ENCODE results near the gene PRMT7. TPM values are rescaled to one million over a fixed set of nuclear protein-coding genes. Genes with fewer than 3 reads are reported as not detected.

PRMT7 gene
- total RNA-seq, 2 experiments from 2014 or later: 50.4 to 52.2 TPM

DNA sequence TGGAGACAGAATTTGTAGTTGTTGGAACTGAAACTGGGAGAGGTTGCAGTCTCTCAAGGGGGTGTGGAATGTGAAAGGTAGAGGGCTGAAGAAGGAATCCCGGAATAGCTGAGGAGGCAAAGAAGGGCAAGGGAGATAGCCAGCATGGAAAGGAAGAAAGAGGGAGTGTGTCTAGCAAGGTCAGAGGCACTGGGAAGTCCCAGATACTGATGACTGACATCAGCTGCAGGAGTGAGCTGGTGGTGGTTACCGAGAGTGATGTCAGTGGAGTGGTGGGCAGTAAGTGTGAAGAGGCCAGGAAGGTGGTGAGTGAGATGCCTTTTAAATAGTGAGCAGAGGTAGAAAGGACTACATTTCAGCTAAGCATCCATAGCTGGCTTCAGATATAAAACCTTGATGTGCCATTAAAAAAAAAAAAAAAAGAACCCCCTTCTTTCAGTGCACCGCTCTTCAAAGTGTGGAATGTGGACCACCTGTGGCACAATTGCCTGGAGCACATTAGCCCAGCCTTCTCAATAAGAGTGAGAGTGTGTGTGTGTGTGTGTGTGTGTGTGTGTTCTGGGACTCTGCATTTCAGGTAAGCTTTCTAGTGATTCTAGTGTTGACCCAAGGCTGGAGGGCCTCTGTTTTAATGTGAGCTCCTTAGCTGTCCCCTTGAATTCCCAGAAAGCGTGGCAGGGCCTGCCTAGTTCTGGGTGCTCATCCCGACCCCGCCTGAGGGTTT lies 8.5 kb downstream of the PRMT7 start:
- Mint-ChIP-seq H3K4me3 (no peak overlapping the region), H3K27me3 (no peaks in the 10 kb centered on the region), H3K36me3 (ENCODE audit: low read depth) (peaks cover 34% of the 10 kb centered on the region), H3K27ac (peak overlapping the region; percentile 29), H3K9me3 (no peaks in the 10 kb centered on the region), H3K4me1 (peaks cover 19% of the 10 kb centered on the region)
- peak; percentile 30 for DNase-seq
- ChIA-PET CTCF (interaction anchor here (3.1 to 4.6 kb wide), 2 partner anchors 9 to 57 kb away, joined by 15 to 35 read pairs; partner anchors contain the start of gene SLC7A6), POLR2A (interaction anchor here (0.8 to 1.9 kb wide), 4 partner anchors 9 to 55 kb away, joined by 3 to 6 read pairs (median 4); partner anchors contain the start of genes PRMT7, SLC7A6 and SLC7A6OS)

DNA sequence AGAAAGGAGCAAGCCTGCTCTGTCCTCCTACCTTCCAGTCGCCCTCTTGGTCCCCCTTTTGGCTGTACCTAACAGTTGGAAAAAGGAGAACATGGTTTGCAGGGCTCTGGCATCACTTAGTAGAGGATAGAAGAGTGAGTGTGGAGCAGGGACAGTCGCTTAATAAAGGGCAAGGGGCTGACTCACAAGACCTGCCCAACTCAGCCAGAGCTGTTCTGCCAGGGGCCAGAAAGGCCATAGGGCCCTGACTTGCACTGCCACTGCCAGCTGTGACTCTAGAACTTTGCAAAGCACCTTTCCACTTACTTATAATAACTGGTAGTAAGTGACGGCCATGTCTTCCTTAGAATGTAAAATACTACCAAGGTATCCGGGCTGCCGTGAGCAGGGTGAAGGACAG lies 13.5 kb downstream of the PRMT7 start:
- DNase-seq: no peak
- H3K4me3 Mint-ChIP-seq: no peak overlapping the region
- POLR2A ChIA-PET: interaction anchor here (0.9 to 1.3 kb wide), 2 partner anchors 13 to 60 kb away, joined by 3 to 5 read pairs; partner anchors contain the start of genes PRMT7 and SLC7A6OS
- no peaks in the 10 kb centered on the region for H3K27me3 Mint-ChIP-seq
- H3K9me3 Mint-ChIP-seq: no peaks in the 10 kb centered on the region
- peaks cover 10% of the 10 kb centered on the region for H3K4me1 Mint-ChIP-seq
- H3K36me3 Mint-ChIP-seq (ENCODE audit: low read depth): peaks cover 32% of the 10 kb centered on the region
- H3K27ac Mint-ChIP-seq: no peak overlapping the region
- CTCF ChIA-PET: interaction anchor here (1.0 to 7.7 kb wide), 3 partner anchors 13 to 88 kb away, joined by 3 to 285 read pairs (median 3); partner anchors contain the start of genes PRMT7, SLC7A6 and SLC7A6OS

DNA sequence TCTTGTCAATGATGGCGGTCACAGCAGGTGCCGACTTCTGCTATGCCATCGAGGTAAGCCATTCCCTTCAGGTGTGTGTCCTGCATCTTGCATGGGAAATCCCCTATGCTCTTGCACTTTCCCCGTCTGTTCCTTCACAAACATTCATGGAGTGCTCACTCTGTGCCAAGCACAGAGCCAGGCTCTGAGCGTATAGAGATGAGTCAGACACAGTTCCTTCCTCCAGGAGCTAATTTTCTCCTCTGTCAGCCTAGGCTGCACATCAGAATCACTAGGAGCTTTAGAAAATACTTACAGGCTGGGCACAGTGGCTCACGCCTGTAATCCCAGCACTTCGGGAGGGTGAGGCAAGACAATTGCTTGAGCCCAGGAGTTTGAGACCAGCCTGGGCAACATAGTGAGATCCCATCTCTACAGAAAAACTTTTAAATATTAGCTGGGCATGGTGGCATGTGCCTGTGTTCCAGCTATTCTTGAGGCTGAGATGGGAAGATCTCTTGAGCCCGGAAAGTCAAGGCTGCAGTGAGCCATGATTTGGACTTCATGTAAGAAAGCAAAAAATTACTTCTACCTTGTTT lies 14.1 kb downstream of the PRMT7 start:
- no peaks in the 10 kb centered on the region for H3K27me3 Mint-ChIP-seq
- H3K4me1 Mint-ChIP-seq: peaks cover 8% of the 10 kb centered on the region
- peaks cover 30% of the 10 kb centered on the region for H3K36me3 Mint-ChIP-seq (ENCODE audit: low read depth)
- H3K9me3 Mint-ChIP-seq: no peaks in the 10 kb centered on the region
- no peak for DNase-seq
- no peak overlapping the region for H3K27ac Mint-ChIP-seq
- ChIA-PET POLR2A (interaction anchor here (0.9 kb wide), 1 partner anchor 61 kb away, joined by 3 read pairs; no protein-coding TSS in a partner anchor), CTCF (interaction anchor here (7.7 kb wide), 1 partner anchor 62 kb away, joined by 285 read pairs; the partner anchor contains the start of gene SLC7A6)
- no peak overlapping the region for H3K4me3 Mint-ChIP-seq

DNA sequence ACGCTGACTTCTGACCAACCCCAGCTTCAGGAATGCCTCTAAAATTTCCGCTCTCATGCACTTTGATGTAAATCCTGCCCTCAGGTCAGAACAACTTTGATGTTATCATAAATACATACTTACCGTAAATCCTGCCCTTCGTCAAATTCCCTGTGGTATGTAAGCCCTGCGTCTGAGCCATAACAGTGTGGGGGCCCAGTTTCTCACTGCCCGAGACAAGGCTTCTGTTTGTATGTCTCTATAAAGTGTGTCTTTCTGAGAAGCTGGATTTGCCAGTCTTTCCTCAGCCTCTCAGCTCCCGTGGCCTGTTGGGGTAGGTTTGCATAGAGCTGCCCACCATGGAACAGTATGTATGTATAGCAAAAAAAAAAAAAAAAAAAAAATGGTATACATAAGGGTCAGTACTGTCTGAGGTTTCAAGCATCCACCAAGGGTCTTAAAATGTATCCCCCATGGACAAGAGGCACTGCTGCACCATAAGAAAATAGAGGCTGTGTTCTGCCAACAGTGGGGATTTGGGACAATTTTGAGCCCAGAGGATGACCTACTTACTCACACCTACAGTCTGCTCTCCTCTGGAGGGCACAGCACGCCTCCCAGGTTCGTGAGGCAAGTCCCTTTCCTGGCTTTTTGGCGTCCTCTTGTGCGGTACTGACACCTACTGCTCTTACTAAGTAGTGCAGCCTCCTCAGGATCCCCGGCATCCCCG lies 17.5 kb downstream of the PRMT7 start:
- POLR2A ChIA-PET: interaction anchor here (0.8 to 4.0 kb wide), 6 partner anchors 9 to 68 kb away, joined by 3 to 27 read pairs (median 4); partner anchors contain the start of genes PRMT7, SLC7A6 and SLC7A6OS

DNA sequence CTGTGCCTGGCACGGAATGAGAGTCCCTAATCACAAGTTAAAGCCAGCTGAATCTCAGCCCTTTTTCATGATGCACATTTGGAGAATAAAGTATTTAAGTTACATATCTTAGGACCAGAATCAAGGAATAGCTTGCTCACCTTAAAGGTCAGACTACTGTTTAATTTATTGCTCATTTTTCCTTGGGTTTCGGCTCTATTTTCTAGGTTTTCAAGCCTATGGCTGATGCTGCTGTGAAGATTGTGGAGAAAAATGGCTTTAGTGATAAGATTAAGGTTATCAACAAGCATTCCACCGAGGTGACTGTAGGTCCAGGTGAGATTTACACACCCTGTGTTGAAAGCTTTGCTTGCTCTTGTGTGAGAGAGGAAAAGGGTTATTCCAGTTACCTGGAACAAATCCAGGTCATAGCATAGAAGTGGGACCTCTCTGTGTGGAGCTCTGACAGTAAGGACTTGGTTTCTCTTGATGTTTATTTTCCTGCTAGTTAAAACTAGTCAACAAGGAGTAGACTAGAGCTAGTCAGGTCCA lies 18.1 kb downstream of the PRMT7 start:
- H3K36me3 Mint-ChIP-seq (ENCODE audit: low read depth): peaks cover 30% of the 10 kb centered on the region
- no peaks in the 10 kb centered on the region for H3K9me3 Mint-ChIP-seq
- CTCF ChIA-PET: interaction anchor here (0.6 to 7.7 kb wide), 28 partner anchors 8 to 869 kb away, joined by 3 to 285 read pairs (median 6); partner anchors contain the start of genes PLA2G15, PRMT7, SLC7A6 and SLC7A6OS
- peaks cover 19% of the 10 kb centered on the region for H3K4me1 Mint-ChIP-seq
- POLR2A ChIA-PET: interaction anchor here (0.8 to 4.0 kb wide), 5 partner anchors 10 to 68 kb away, joined by 3 to 27 read pairs (median 4); partner anchors contain the start of genes PRMT7, SLC7A6 and SLC7A6OS
- no peak overlapping the region for H3K4me3 Mint-ChIP-seq
- no peak overlapping the region for H3K27ac Mint-ChIP-seq
- no peak for DNase-seq
- no peaks in the 10 kb centered on the region for H3K27me3 Mint-ChIP-seq

More for the DNA sequence above, 17.5 kb downstream of the PRMT7 start:
- DNase-seq: peak; percentile 82
- no peak overlapping the region for H3K27ac Mint-ChIP-seq
- CTCF ChIA-PET: interaction anchor here (0.6 to 7.7 kb wide), 27 partner anchors 9 to 801 kb away, joined by 3 to 285 read pairs (median 6); partner anchors contain the start of genes PLA2G15, PRMT7, SLC7A6 and SLC7A6OS
- H3K4me1 Mint-ChIP-seq: peaks cover 19% of the 10 kb centered on the region
- no peaks in the 10 kb centered on the region for H3K9me3 Mint-ChIP-seq
- H3K27me3 Mint-ChIP-seq: no peaks in the 10 kb centered on the region
- H3K4me3 Mint-ChIP-seq: no peak overlapping the region
- peaks cover 32% of the 10 kb centered on the region for H3K36me3 Mint-ChIP-seq (ENCODE audit: low read depth)

DNA sequence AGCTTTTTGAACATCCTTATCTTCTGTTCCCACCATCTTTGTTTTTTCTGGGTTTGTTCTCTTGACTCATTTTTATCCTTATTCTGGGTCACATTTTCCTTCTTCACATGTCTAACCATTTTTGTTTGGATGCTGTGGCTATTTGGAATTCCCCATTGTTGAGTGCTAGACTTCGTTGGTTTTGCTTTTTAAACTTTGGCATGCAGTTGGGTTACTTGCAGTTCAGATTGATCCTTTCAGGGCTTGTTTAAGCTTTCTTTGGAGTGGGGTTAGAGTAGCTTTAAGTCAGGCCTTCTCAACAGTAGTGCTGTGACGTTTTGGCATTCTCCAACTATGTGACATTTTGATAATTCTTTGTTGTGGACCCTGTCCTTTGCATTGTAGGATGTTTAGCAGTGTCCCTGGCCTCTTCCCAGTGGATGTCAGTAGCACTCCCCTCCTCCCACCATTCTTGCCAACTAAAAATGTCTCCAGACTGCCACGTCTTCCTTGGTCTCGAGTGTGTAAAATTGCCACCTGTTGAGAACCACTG lies 21.1 kb downstream of the PRMT7 start:
- POLR2A ChIA-PET: interaction anchor here (1.4 to 2.5 kb wide), 4 partner anchors 9 to 71 kb away, joined by 3 to 8 read pairs (median 6); partner anchors contain the start of gene SLC7A6
- DNase-seq: no peak
- no peaks in the 10 kb centered on the region for H3K9me3 Mint-ChIP-seq
- CTCF ChIA-PET: interaction anchor here (1.5 to 4.8 kb wide), 2 partner anchors 24 to 69 kb away, joined by 5 to 54 read pairs; partner anchors contain the start of gene SLC7A6
- no peaks in the 10 kb centered on the region for H3K27me3 Mint-ChIP-seq
- peak overlapping the region; percentile 47 for H3K27ac Mint-ChIP-seq
- peaks cover 17% of the 10 kb centered on the region for H3K4me1 Mint-ChIP-seq
- no peak overlapping the region for H3K4me3 Mint-ChIP-seq
- H3K36me3 Mint-ChIP-seq (ENCODE audit: low read depth): peaks cover 32% of the 10 kb centered on the region

DNA sequence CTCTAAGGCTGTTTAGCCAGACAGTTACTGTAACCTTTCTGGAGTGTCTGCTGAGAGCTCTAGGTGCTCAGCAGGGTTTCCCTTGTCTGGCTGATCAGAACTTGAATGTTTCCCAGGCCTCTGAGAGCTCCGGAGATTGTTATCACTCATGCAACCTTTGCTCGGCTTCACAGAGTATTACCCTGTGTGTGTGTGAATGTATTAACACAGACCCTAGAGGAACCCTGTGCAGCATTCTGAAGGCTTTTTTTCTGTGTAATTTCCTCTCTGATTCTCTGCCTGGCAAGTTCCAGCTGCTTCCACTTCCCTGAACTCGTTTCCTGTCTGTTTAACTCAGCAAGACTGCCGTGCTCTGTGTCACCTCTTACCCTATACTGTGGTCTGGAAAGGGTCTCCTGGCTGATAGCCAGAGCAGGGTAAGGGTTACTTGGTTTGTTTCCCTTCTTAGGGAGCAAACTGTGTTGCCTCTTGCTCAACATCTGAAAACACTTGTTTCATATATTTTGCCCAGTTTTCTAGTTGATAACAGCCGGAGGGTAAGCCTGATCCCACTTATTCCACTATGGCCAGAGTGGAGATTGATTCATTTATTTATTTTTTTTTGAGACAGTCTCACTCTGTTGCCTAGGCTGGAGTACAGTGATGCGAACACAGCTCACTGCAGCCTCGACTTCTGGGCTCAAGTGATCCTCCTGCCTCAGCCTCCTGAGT lies 21.7 kb downstream of the PRMT7 start:
- Mint-ChIP-seq H3K4me1 (peaks cover 13% of the 10 kb centered on the region), H3K36me3 (ENCODE audit: low read depth) (peaks cover 34% of the 10 kb centered on the region), H3K27me3 (no peaks in the 10 kb centered on the region), H3K9me3 (no peaks in the 10 kb centered on the region), H3K27ac (peak overlapping the region; percentile 47), H3K4me3 (no peak overlapping the region)
- POLR2A ChIA-PET: interaction anchor here (1.4 to 2.5 kb wide), 4 partner anchors 9 to 71 kb away, joined by 3 to 8 read pairs (median 6); partner anchors contain the start of gene SLC7A6
- DNase-seq: peak; percentile 25
- CTCF ChIA-PET: interaction anchor here (0.6 to 4.8 kb wide), 3 partner anchors 23 to 90 kb away, joined by 3 to 54 read pairs (median 5); partner anchors contain the start of gene SLC7A6

DNA sequence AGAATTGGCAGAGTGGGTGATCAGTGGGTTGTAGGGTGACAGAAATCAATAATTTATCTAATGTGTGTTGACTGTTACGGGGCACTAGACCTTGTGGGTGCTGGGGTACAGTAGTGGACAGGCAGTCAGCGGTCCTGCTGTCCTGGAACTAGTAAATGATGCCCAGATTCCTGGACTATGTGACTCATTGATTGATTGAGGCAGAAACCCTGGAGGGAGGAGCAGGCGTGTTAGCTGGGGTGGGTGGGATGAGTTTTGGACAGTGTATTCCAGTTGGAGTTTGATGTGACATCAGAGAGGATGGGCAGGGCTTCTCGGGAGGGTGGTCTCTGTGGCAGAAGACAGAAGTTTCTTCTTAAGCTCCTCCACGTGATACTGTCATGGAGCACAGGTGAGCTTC lies 24.4 kb downstream of the PRMT7 start:
- DNase-seq: no peak
- CTCF ChIA-PET: interaction anchor here (4.8 kb wide), 1 partner anchor 73 kb away, joined by 54 read pairs; the partner anchor contains the start of gene SLC7A6
- H3K4me3 Mint-ChIP-seq: no peak overlapping the region
- H3K36me3 Mint-ChIP-seq (ENCODE audit: low read depth): peaks cover 49% of the 10 kb centered on the region
- H3K4me1 Mint-ChIP-seq: peaks cover 12% of the 10 kb centered on the region
- no peaks in the 10 kb centered on the region for H3K9me3 Mint-ChIP-seq
- POLR2A ChIA-PET: no interaction called here
- no peak overlapping the region for H3K27ac Mint-ChIP-seq
- no peaks in the 10 kb centered on the region for H3K27me3 Mint-ChIP-seq

DNA sequence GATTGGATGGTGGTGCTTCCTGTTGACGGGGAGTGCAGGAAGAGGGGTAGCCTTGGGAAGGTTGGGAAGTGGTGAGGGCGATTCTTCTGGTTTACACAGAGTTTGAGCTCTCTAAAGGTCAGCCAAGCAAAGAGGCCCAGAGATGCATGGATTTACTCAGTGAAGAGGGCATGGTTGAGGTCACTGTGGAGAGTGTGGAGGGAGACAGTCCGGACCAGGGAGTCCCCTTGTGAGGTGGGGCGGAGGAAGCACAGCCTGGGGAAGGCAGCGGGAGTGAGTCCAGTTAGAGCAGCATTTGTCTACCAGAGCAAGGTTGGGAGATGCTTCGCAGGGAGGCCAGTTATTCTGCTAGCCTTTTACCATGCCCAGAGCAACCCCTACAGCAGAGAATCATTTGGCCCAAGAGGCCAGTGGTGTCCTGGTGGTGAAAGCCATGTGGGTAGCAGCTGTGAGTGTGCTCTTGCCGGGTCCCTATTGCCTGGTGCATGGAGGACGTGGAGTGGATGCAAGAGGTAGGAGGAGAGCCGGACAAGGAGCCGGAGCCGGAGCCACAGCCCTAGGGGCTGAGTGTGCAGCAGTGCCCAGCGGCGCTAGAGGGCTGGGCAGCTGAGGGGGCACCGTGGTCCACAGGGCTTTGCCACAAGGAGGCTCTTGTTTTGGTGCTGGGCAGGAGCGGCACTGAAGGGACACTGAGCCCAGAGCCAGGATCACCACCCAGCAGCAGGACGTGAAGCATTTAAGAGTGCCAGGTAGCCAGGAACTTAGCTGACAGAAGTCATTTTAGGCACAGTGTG lies 27.7 kb downstream of the PRMT7 start:
- Mint-ChIP-seq H3K36me3 (ENCODE audit: low read depth) (peaks cover 60% of the 10 kb centered on the region), H3K4me1 (no peaks in the 10 kb centered on the region), H3K27ac (no peak overlapping the region), H3K9me3 (no peaks in the 10 kb centered on the region), H3K4me3 (no peak overlapping the region), H3K27me3 (no peaks in the 10 kb centered on the region)
- POLR2A ChIA-PET: interaction anchor here (0.7 kb wide), 1 partner anchor 27 kb away, joined by 3 read pairs; the partner anchor contains the start of genes PRMT7 and SLC7A6OS
- DNase-seq: no peak
- CTCF ChIA-PET: interaction anchor here (1.2 kb wide), 1 partner anchor 10 kb away, joined by 4 read pairs; no protein-coding TSS in a partner anchor

DNA sequence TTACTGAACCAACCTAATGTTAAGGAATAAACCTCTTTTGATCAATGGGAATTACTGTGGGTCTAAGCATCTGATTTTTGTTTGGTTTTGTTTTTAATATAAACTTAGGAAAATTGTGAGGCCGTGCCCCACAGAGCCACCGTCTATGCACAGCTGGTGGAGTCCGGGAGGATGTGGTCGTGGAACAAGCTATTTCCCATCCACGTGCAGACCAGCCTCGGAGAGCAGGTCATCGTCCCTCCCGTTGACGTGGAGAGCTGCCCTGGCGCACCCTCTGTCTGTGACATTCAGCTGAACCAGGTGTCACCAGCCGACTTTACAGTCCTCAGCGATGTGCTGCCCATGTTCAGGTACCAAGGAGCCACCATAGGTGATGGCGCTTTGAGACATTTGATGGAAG lies 28.4 kb downstream of the PRMT7 start:
- CTCF ChIA-PET: interaction anchor here (1.2 kb wide), 1 partner anchor 10 kb away, joined by 4 read pairs; no protein-coding TSS in a partner anchor
- Mint-ChIP-seq H3K27me3 (no peaks in the 10 kb centered on the region), H3K4me1 (no peaks in the 10 kb centered on the region), H3K36me3 (ENCODE audit: low read depth) (peaks cover 58% of the 10 kb centered on the region), H3K4me3 (no peak overlapping the region), H3K9me3 (no peaks in the 10 kb centered on the region), H3K27ac (no peak overlapping the region)
- POLR2A ChIA-PET: interaction anchor here (0.6 to 1.0 kb wide), 3 partner anchors 28 to 78 kb away, joined by 3 read pairs; partner anchors contain the start of genes PRMT7 and SLC7A6OS
- DNase-seq: no peak

All from activated CD4-positive, alpha-beta memory T cell treated with anti-CD3 and anti-CD28 coated beads, Interleukin-2, amount 10 ng/mL, durations not matched to agents 7 days and 5 days (primary cell).